Activated CD8-positive, alpha-beta T cell treated with anti-CD3 and anti-CD28 coated beads for 36 hours (primary cell): ENCODE data around the gene F2RL3. TPM values are rescaled to one million over a fixed set of nuclear protein-coding genes. Genes with fewer than 3 reads are reported as not detected.
"Not testable (repeated sequence)": the region's sequence is repeated elsewhere in the genome, so short reads cannot be mapped to it uniquely, and the experiment has no call there.

ENCODE experiments used
- ATAC-seq: fragments of 200-7000 bp; cut with Tn5 transposase; one replicate; pipeline ENCODE4 v1.10.0; 2021; ENCODE audit warnings: mild to moderate bottlenecking, moderate library complexity
- CTCF ChIA-PET: fragments of 350-600 bp; sonication (Branson Sonifier 250); formaldehyde crosslinking; loops from one replicate; lab custom pipeline; 2021; ENCODE audit warnings: antibody characterized with exemption; lab: Charles Lee
- POLR2A ChIA-PET: fragments of 350-600 bp; sonication (Branson Sonifier 250); formaldehyde crosslinking; loops from one replicate; lab custom pipeline; 2021; ENCODE audit warnings: antibody characterized with exemption; lab: Charles Lee
- DNase-seq: peaks from one replicate; pipeline ENCODE4 v3.0.0-alpha.2; 2020
- H3K27ac Mint-ChIP-seq: one replicate; pipeline ENCODE4 v1.8.0; 2021; ENCODE audit warnings: mild to moderate bottlenecking, mixed read lengths
- H3K27me3 Mint-ChIP-seq: one replicate; pipeline ENCODE4 v1.8.0; 2021; ENCODE audit warnings: mixed read lengths
- H3K36me3 Mint-ChIP-seq: one replicate; pipeline ENCODE4 v1.8.0; 2021; ENCODE audit warnings: low read depth, mixed read lengths
- H3K4me1 Mint-ChIP-seq: one replicate; pipeline ENCODE4 v1.8.0; 2021; ENCODE audit warnings: low read depth, mixed read lengths
- H3K4me3 Mint-ChIP-seq: one replicate; pipeline ENCODE4 v1.8.0; 2021; ENCODE audit warnings: mild to moderate bottlenecking, moderate library complexity, mixed read lengths
- H3K9me3 Mint-ChIP-seq: one replicate; pipeline ENCODE4 v1.8.0; 2021; ENCODE audit warnings: mixed read lengths
- intact Hi-C: fragments of 100-400 bp; cut with micrococcal nuclease; formaldehyde crosslinking; loops from one replicate; pipeline ENCODE4 v1.10.0; 2022
- total RNA-seq, 2 experiments: library from RNA; stranded (reverse); gene quantifications; one replicate each; pipeline ENCODE4 v1.2.3, GENCODE V29; 2021
- TF ChIP-seq, protein P1 (sequence below): fragments of 200-600 bp; IDR thresholded peaks from one replicate; pipeline ENCODE4 v1.8.0; 2022; ENCODE audit warnings: antibody characterized with exemption, mild to moderate bottlenecking

The F2RL3 gene
- total RNA-seq, 2 experiments from 2014 or later, result not detected

- POLR2A ChIA-PET, result no interaction called here
- peak overlapping the region; percentile 83 for H3K27ac Mint-ChIP-seq
- peaks cover 6% of the 10 kb centered on the region for H3K9me3 Mint-ChIP-seq
- H3K4me3 Mint-ChIP-seq, result no peak overlapping the region
- CTCF ChIA-PET, result no interaction called here
- intact Hi-C loops, result no loop called here
- H3K27me3 Mint-ChIP-seq, result no peaks in the 10 kb centered on the region
- no peak for DNase-seq
- H3K4me1 Mint-ChIP-seq, result peaks cover 16% of the 10 kb centered on the region
- ATAC-seq, result no peak
- TF ChIP-seq, protein P1, sequence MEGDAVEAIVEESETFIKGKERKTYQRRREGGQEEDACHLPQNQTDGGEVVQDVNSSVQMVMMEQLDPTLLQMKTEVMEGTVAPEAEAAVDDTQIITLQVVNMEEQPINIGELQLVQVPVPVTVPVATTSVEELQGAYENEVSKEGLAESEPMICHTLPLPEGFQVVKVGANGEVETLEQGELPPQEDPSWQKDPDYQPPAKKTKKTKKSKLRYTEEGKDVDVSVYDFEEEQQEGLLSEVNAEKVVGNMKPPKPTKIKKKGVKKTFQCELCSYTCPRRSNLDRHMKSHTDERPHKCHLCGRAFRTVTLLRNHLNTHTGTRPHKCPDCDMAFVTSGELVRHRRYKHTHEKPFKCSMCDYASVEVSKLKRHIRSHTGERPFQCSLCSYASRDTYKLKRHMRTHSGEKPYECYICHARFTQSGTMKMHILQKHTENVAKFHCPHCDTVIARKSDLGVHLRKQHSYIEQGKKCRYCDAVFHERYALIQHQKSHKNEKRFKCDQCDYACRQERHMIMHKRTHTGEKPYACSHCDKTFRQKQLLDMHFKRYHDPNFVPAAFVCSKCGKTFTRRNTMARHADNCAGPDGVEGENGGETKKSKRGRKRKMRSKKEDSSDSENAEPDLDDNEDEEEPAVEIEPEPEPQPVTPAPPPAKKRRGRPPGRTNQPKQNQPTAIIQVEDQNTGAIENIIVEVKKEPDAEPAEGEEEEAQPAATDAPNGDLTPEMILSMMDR, result no peak
- peaks cover 40% of the 10 kb centered on the region for H3K36me3 Mint-ChIP-seq
Observed at GRCh38 chr19:16874250-16874977, 14.4 kb upstream of the F2RL3 start.

- CTCF ChIA-PET, intact Hi-C loops: not testable (repeated sequence)
Observed at GRCh38 chr19:16874978-16875299, 13.9 kb upstream of the F2RL3 start.

GRCh38 chr19:16875584-16876555, 12.9 kb upstream of the F2RL3 start:
- Mint-ChIP-seq H3K27ac (peak overlapping the region; percentile 59), H3K27me3 (no peaks in the 10 kb centered on the region), H3K36me3 (peaks cover 52% of the 10 kb centered on the region), H3K9me3 (peaks cover 12% of the 10 kb centered on the region), H3K4me1 (peaks cover 16% of the 10 kb centered on the region), H3K4me3 (no peak overlapping the region)
- CTCF ChIA-PET, result no interaction called here
- intact Hi-C loops, result no loop called here
- ATAC-seq, result no peak
- TF ChIP-seq, protein P1, result no peak
- DNase-seq, result peak; percentile 26
- POLR2A ChIA-PET, result no interaction called here

More at GRCh38 chr19:16874978-16875299, 13.9 kb upstream of the F2RL3 start:
- H3K27me3 Mint-ChIP-seq, H3K9me3 Mint-ChIP-seq, H3K4me3 Mint-ChIP-seq, ATAC-seq, POLR2A ChIA-PET, DNase-seq: not testable (repeated sequence)
- H3K36me3 Mint-ChIP-seq, result peaks cover 45% of the 10 kb centered on the region
- peaks cover 16% of the 10 kb centered on the region for H3K4me1 Mint-ChIP-seq
- peak overlapping the region; percentile 83 for H3K27ac Mint-ChIP-seq

DNA sequence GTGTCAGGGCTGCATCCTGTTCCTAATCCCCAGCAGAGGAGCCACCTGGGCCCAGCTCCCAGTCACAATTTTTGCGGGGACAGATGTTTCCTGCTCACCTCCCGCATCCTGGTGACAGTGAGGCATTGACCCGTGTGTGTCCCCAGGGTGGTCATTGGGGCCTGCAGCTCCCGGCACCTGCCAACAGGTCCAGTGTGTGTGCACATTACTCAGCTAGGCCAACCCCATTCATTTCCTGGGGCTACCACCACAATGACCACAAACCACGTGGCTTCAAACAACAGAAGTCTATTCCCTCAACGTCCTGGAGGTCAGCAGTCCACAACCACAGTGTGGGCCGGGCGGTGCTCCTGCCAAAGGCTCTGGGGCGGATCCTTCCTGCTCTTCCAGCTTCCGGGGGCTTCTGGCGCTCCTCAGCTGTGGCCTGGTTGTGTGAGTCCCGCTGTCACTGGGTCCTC, 11.9 kb upstream of the F2RL3 start:
- Mint-ChIP-seq H3K9me3 (peaks cover 18% of the 10 kb centered on the region), H3K27me3 (no peaks in the 10 kb centered on the region), H3K27ac (no peak overlapping the region), H3K36me3 (peaks cover 49% of the 10 kb centered on the region), H3K4me1 (peaks cover 16% of the 10 kb centered on the region), H3K4me3 (no peak overlapping the region)
- no peak for DNase-seq
- ChIA-PET POLR2A (no interaction called here), CTCF (no interaction called here)
- intact Hi-C loops, result no loop called here
- no peak for ATAC-seq
- TF ChIP-seq, protein P1, result no peak

DNA sequence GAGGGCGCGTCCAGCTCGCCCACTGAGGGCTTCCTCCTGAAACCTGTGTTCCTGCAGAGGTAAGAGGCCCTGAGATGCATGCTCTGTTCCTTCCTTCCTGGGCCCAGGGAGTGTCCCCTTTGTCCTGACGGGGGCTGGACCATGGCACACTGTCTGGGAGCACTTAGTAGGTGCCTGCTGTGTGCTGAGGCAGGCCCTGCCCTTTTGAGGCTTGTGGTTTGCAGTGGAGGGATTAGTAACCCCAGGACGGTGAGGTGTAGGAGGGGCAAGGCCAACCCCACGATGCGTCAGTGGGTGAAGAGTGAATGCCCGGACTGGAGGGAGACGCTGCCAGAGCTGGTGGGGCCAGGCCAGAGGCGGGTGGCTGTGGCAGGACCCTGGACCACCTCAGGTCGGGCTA, 11.2 kb upstream of the F2RL3 start:
- H3K27me3 Mint-ChIP-seq, result no peaks in the 10 kb centered on the region
- H3K27ac Mint-ChIP-seq, result no peak overlapping the region
- peaks cover 16% of the 10 kb centered on the region for H3K4me1 Mint-ChIP-seq
- no peak overlapping the region for H3K4me3 Mint-ChIP-seq
- no peak for ATAC-seq
- peaks cover 24% of the 10 kb centered on the region for H3K9me3 Mint-ChIP-seq
- peaks cover 48% of the 10 kb centered on the region for H3K36me3 Mint-ChIP-seq
- TF ChIP-seq, protein P1, result no peak
- POLR2A ChIA-PET, result no interaction called here
- CTCF ChIA-PET, result no interaction called here
- intact Hi-C loops, result no loop called here
- no peak for DNase-seq
